Aorta (tissue), 5 donors: ENCODE measurements around the gene HNMT. TPM values are rescaled to one million over a fixed set of nuclear protein-coding genes. Genes with fewer than 3 reads are reported as not detected.
"Not testable (repeated sequence)": the region's sequence is repeated elsewhere in the genome, so short reads cannot be mapped to it uniquely, and the experiment has no call there.

Experiments used
- ATAC-seq: fragments of 200-7000 bp; cut with Tn5 transposase; one replicate; pipeline ENCODE4 v1.9.1; 2022; ENCODE audit warnings: moderate library complexity; ENCODE audit not compliant: low FRiP score
- DNase-seq, 2 donors: peaks; one replicate each; pipeline ENCODE4 v3.0.0-alpha.2; 2020
- H3K27ac ChIP-seq, 2 donors: one replicate each; pipeline ENCODE4 v1.5.1; 2013; ENCODE audit warnings: low read length in 2 of 2, mild to moderate bottlenecking in 2 of 2, moderate library complexity in 2 of 2, control low read depth in 1 of 2, inconsistent platforms in 1 of 2, low read depth in 1 of 2
- H3K27me3 ChIP-seq, 2 donors: one replicate each; pipeline ENCODE4 v1.6.1; 2013; ENCODE audit warnings: control low read depth in 1 of 2, low read length in 1 of 2, mild to moderate bottlenecking in 1 of 2, moderate library complexity in 1 of 2; ENCODE audit not compliant: insufficient read depth in 2 of 2, control insufficient read depth in 1 of 2
- H3K36me3 ChIP-seq, 2 donors: one replicate each; pipeline ENCODE4 v1.6.1; 2013; ENCODE audit warnings: control low read depth in 1 of 2, low read length in 1 of 2, mild to moderate bottlenecking in 1 of 2; ENCODE audit not compliant: insufficient read depth in 2 of 2, control insufficient read depth in 1 of 2
- H3K4me1 ChIP-seq, 2 donors: one replicate each; pipeline ENCODE4 v1.6.1; 2013; ENCODE audit warnings: low read length in 2 of 2, control low read depth in 1 of 2, mild to moderate bottlenecking in 1 of 2, moderate library complexity in 1 of 2; ENCODE audit not compliant: insufficient read depth in 2 of 2, control insufficient read depth in 1 of 2
- H3K4me3 ChIP-seq, 2 donors: one replicate each; pipeline ENCODE4 v1.5.1; 2013; ENCODE audit warnings: low read length in 2 of 2, control low read depth in 1 of 2, mild to moderate bottlenecking in 1 of 2
- H3K9me3 ChIP-seq: one replicate; pipeline ENCODE4 v1.6.1; 2013; ENCODE audit warnings: mild to moderate bottlenecking, low read length; ENCODE audit not compliant: control insufficient read depth
- WGBS, 2 donors: extraction: QIAGEN DNeasy Blood & Tissue Kit; methylation state at CpG; one replicate each; pipeline ENCODE4 v1.1.7; 2013; 5-methylcytosine and 5-hydroxymethylcytosine counted together
- intact Hi-C, 2 donors: fragments of 100-400 bp; cut with DNase I; formaldehyde crosslinking; loops; one replicate each; pipeline versions ENCODE4 v1.14.2 to v1.15.0; 2022
- polyA plus RNA-seq, 2 donors: library from polyadenylated mRNA; stranded (reverse); fragments of 200-250 nt; gene quantifications; one replicate each; pipeline ENCODE4 v1.2.3, GENCODE V29; 2013
- total RNA-seq, 2 donors: library from RNA; stranded (reverse); fragmentation: NEBNext Ultra II Directional; extraction: Animal tissue kit (Norgen Biotek cat#: 25700); gene quantifications; one replicate each; pipeline ENCODE4 v1.2.1, GENCODE V29; 2021
- donor health status: healthy with polysubstance abuse.
- donor health status: Bipolar disorder and iron deficiency.
- donor health status: DM: no; HTN: no; CAD: no.
- donor health status: DM: no; HTN: no; CAD: no.
- donor health status: DM: yes; HTN: yes; CAD: no.

HNMT gene
- total and polyA plus RNA-seq, 4 donors, result 35.8 to 102 (median 74.1) TPM

- H3K36me3 ChIP-seq, result no peaks in the 10 kb centered on the region
- WGBS, 2 donors, result 2 to 8% methylated on average over 3 of the region's 3 CpGs
Measured at GRCh38 chr2:137964859-137965459, 686 bp downstream of the HNMT start.

DNA sequence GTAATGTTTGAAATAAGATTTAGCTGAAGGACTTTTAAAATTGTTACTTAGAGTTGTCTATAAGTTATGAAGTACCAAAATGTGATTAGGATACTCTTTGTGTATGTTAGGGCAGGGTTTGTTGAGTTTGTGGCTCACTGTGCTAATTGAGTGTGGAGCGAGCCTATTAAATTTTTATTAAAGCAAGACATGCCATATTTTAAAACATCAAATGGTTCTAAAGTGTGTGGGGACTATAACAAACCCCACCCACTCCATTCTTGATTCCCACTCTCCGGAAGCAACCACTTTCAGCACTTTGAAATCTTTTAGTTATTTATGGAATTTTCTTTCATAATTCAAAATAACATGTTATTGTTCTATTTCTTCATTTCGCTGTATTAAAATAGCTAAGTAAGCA lies 1.8 kb downstream of the HNMT start:
- DNase-seq (no peak), ATAC-seq (no peak)
- no peak overlapping the region for H3K27ac ChIP-seq
- H3K4me1 ChIP-seq, result peaks cover 1 to 2% of the 10 kb centered on the region in 2 donors
- no peaks in the 10 kb centered on the region for H3K9me3 ChIP-seq
- intact Hi-C loops, result loop anchor here (10.0 kb wide), 3 partner anchors 269 to 529 kb away; no protein-coding TSS in a partner anchor
- no peaks in the 10 kb centered on the region for H3K36me3 ChIP-seq
- 31 to 37% methylated on average over 3 of the region's 3 CpGs for WGBS, 2 donors
- H3K4me3 ChIP-seq, result peak overlapping the region; percentile 6 to 34
- no peaks in the 10 kb centered on the region for H3K27me3 ChIP-seq

More at GRCh38 chr2:137964859-137965459, 686 bp downstream of the HNMT start:
- H3K27ac ChIP-seq, result peak overlapping the region; percentile 22 to 60
- H3K9me3 ChIP-seq, result no peaks in the 10 kb centered on the region
- no peak for DNase-seq
- peaks cover 1 to 2% of the 10 kb centered on the region in 2 donors for H3K4me1 ChIP-seq
- H3K4me3 ChIP-seq, result peak overlapping the region; percentile 20 to 90
- no peaks in the 10 kb centered on the region for H3K27me3 ChIP-seq
- intact Hi-C loops, result loop anchor here (10.0 kb wide), 3 partner anchors 270 to 530 kb away; no protein-coding TSS in a partner anchor
- no peak for ATAC-seq

- Histone ChIP-seq H3K4me3 (no peak overlapping the region), H3K36me3 (no peaks in the 10 kb centered on the region), H3K27me3 (no peaks in the 10 kb centered on the region), H3K27ac (no peak overlapping the region), H3K9me3 (no peaks in the 10 kb centered on the region), H3K4me1 (peaks cover 1 to 2% of the 10 kb centered on the region in 2 donors)
- ATAC-seq (no peak), DNase-seq (no peak)
- intact Hi-C loops, result loop anchor here (10.0 kb wide), 3 partner anchors 268 to 528 kb away; no protein-coding TSS in a partner anchor
- WGBS, 2 donors, result 96 to 98% methylated on average over 7 of the region's 7 CpGs
Measured at GRCh38 chr2:137967042-137967441, 2.8 kb downstream of the HNMT start.

- Histone ChIP-seq H3K9me3 (no peaks in the 10 kb centered on the region), H3K27ac (no peak overlapping the region), H3K4me1 (peaks cover 1 to 2% of the 10 kb centered on the region in 2 donors), H3K36me3 (no peaks in the 10 kb centered on the region), H3K4me3 (no peak overlapping the region), H3K27me3 (no peaks in the 10 kb centered on the region)
- DNase-seq, result no peak
- 35 to 48% methylated on average over 6 of the region's 6 CpGs for WGBS, 2 donors
- peak; percentile 51 for ATAC-seq
- intact Hi-C loops, result loop anchor here (10.0 kb wide), 3 partner anchors 266 to 526 kb away; no protein-coding TSS in a partner anchor
Measured at GRCh38 chr2:137968477-137969417, 4.5 kb downstream of the HNMT start.

DNA sequence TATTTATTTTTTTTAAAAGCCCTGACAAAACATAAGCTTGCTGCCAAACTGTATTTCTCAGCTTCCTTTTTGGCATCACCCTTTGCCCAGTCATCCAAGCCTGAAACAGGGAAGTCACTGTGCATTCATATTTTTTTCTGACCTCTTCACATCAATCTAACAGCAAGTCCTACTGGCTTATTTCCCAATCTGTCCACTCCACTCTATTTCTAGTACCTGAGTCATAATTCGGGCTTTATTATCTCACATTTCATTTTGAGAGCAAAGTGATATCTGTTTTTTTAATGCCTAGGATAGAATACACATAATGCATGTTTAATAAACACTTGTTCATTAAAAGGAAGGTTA lies 5.1 kb downstream of the HNMT start:
- no peak overlapping the region for H3K4me3 ChIP-seq
- peaks cover 1 to 2% of the 10 kb centered on the region in 2 donors for H3K4me1 ChIP-seq
- no peak overlapping the region for H3K27ac ChIP-seq
- ATAC-seq (peak; percentile 71), DNase-seq (peak in 1 of 2 donors; percentile 64)
- WGBS, 2 donors, result 0% methylated on average over 1 of the region's 1 CpG
- H3K9me3 ChIP-seq, result no peaks in the 10 kb centered on the region
- H3K36me3 ChIP-seq, result no peaks in the 10 kb centered on the region
- no peaks in the 10 kb centered on the region for H3K27me3 ChIP-seq
- intact Hi-C loops, result loop anchor here (10.0 kb wide), 3 partner anchors 265 to 525 kb away; no protein-coding TSS in a partner anchor

- H3K4me3 ChIP-seq, result no peak overlapping the region
- 95 to 96% methylated on average over 1 of the region's 1 CpG for WGBS, 2 donors
- no peak for ATAC-seq
Measured at GRCh38 chr2:137969876-137970275, 5.6 kb downstream of the HNMT start.

GRCh38 chr2:137971259-137971658 lies 7.0 kb downstream of the HNMT start:
- ATAC-seq, result not testable (repeated sequence)

More at GRCh38 chr2:137969876-137970275, 5.6 kb downstream of the HNMT start:
- Histone ChIP-seq H3K27me3 (no peaks in the 10 kb centered on the region), H3K36me3 (no peaks in the 10 kb centered on the region), H3K27ac (peak overlapping the region in 1 of 2 donors; percentile 28), H3K4me1 (peaks cover 1 to 2% of the 10 kb centered on the region in 2 donors), H3K9me3 (no peaks in the 10 kb centered on the region)
- no peak for DNase-seq
- intact Hi-C loops, result loop anchor here (10.0 kb wide), 3 partner anchors 265 to 525 kb away; no protein-coding TSS in a partner anchor

GRCh38 chr2:137973280-137973679 lies 9.0 kb downstream of the HNMT start:
- H3K4me1 ChIP-seq, result peaks cover 1 to 2% of the 10 kb centered on the region in 2 donors
- ATAC-seq (no peak), DNase-seq (no peak)
- intact Hi-C loops, result no loop called here
- H3K36me3 ChIP-seq, result no peaks in the 10 kb centered on the region
- no peak overlapping the region for H3K27ac ChIP-seq
- H3K4me3 ChIP-seq, result no peak overlapping the region
- no peaks in the 10 kb centered on the region for H3K9me3 ChIP-seq
- no peaks in the 10 kb centered on the region for H3K27me3 ChIP-seq

More at GRCh38 chr2:137971259-137971658, 7.0 kb downstream of the HNMT start:
- H3K4me1 ChIP-seq, intact Hi-C loops, H3K36me3 ChIP-seq, H3K27ac ChIP-seq, DNase-seq, H3K4me3 ChIP-seq, H3K27me3 ChIP-seq, H3K9me3 ChIP-seq: not testable (repeated sequence)
- WGBS, 2 donors, result 95 to 97% methylated on average over 3 of the region's 3 CpGs
